Retina (tissue), 1 donor: ENCODE results near the gene OCIAD2.
"Not testable (repeated sequence)": the region's sequence is repeated elsewhere in the genome, so short reads cannot be mapped to it uniquely, and the experiment has no call there.

Experiments used
- DNase-seq: peaks from one replicate; pipeline ENCODE4 v3.0.0-alpha.2; 2016

OCIAD2 gene

GRCh38 chr4:48905363-48906015 lies 1.1 kb downstream of the OCIAD2 start:
- no peak for DNase-seq

GRCh38 chr4:48904541-48905142 lies 1.9 kb downstream of the OCIAD2 start:
- no peak for DNase-seq

GRCh38 chr4:48904101-48904500 lies 2.5 kb downstream of the OCIAD2 start:
- DNase-seq: no peak

- no peak for DNase-seq
Observed at GRCh38 chr4:48902266-48902665, 4.3 kb downstream of the OCIAD2 start.

GRCh38 chr4:48901196-48901595 lies 5.4 kb downstream of the OCIAD2 start:
- DNase-seq: no peak

- DNase-seq: no peak
Observed at GRCh38 chr4:48899950-48900349, 6.6 kb downstream of the OCIAD2 start.

GRCh38 chr4:48899432-48899749 lies 7.2 kb downstream of the OCIAD2 start:
- DNase-seq: no peak

GRCh38 chr4:48898733-48899431 lies 7.7 kb downstream of the OCIAD2 start:
- DNase-seq: no peak

GRCh38 chr4:48896845-48897244 lies 9.7 kb downstream of the OCIAD2 start:
- no peak for DNase-seq

- no peak for DNase-seq
Observed at GRCh38 chr4:48891028-48891619, 15.4 kb downstream of the OCIAD2 start.

- DNase-seq: not testable (repeated sequence)
Observed at GRCh38 chr4:48889750-48890149, 16.8 kb downstream of the OCIAD2 start.

GRCh38 chr4:48881646-48882045 lies 24.9 kb downstream of the OCIAD2 start:
- DNase-seq: not testable (repeated sequence)

GRCh38 chr4:48879561-48880442 lies 26.8 kb downstream of the OCIAD2 start:
- DNase-seq: no peak

- DNase-seq: no peak
Observed at GRCh38 chr4:48877827-48878535, 28.6 kb downstream of the OCIAD2 start.

GRCh38 chr4:48864696-48865095 lies 41.9 kb downstream of the OCIAD2 start:
- not testable (repeated sequence) for DNase-seq

- DNase-seq: no peak
Observed at GRCh38 chr4:48863728-48864127, 42.8 kb downstream of the OCIAD2 start.

- DNase-seq: no peak
Observed at GRCh38 chr4:48862661-48863060, 43.9 kb downstream of the OCIAD2 start.

- no peak for DNase-seq
Observed at GRCh38 chr4:48862038-48862437, 44.5 kb downstream of the OCIAD2 start.

GRCh38 chr4:48858130-48858529 lies 48.4 kb downstream of the OCIAD2 start:
- no peak for DNase-seq

- DNase-seq: no peak
Observed at GRCh38 chr4:48854982-48855381, 51.6 kb downstream of the OCIAD2 start.

GRCh38 chr4:48854395-48854683 lies 52.2 kb downstream of the OCIAD2 start:
- DNase-seq: no peak

GRCh38 chr4:48853604-48854394 lies 52.8 kb downstream of the OCIAD2 start:
- DNase-seq: no peak
